Lung (tissue), 12 donors: ENCODE data around the gene SSBP3. TPM values are rescaled to one million over a fixed set of nuclear protein-coding genes. Genes with fewer than 3 reads are reported as not detected.
A peak's percentile ranks its signal among the peaks of the same experiment; 100 is the strongest.

Experiments used
- ATAC-seq: fragments of 200-7000 bp; cut with Tn5 transposase; one replicate; pipeline ENCODE4 v1.9.1; 2020; ENCODE audit warnings: moderate number of reproducible peaks; ENCODE audit not compliant: insufficient read depth, low FRiP score
- DNase-seq, 3 donors: peaks; one replicate each; pipeline ENCODE4 v3.0.0-alpha.2; 2013 to 2017
- H3K27ac ChIP-seq, 2 donors: one replicate each; pipeline ENCODE4 v1.5.1; 2013; ENCODE audit warnings: mild to moderate bottlenecking in 2 of 2, moderate library complexity in 2 of 2, control low read depth in 1 of 2, inconsistent platforms in 1 of 2, low read depth in 1 of 2, low read length in 1 of 2
- H3K27me3 ChIP-seq, 3 donors: one replicate each; pipeline ENCODE4 v1.5.1; 2013; ENCODE audit warnings: low read length in 2 of 3; ENCODE audit not compliant: control insufficient read depth in 3 of 3, insufficient read depth in 3 of 3
- H3K36me3 ChIP-seq, 4 donors: one replicate each; pipeline ENCODE4 v1.5.1; 2013; ENCODE audit warnings: low read length in 4 of 4, mild to moderate bottlenecking in 1 of 4, moderate library complexity in 1 of 4; ENCODE audit not compliant: control insufficient read depth in 4 of 4, insufficient read depth in 4 of 4
- H3K4me1 ChIP-seq, 5 donors: one replicate each; pipeline ENCODE4 v1.5.1; 2013; ENCODE audit warnings: low read length in 5 of 5, mild to moderate bottlenecking in 2 of 5, moderate library complexity in 1 of 5; ENCODE audit not compliant: control insufficient read depth in 5 of 5, insufficient read depth in 5 of 5
- H3K4me3 ChIP-seq: one replicate; pipeline ENCODE4 v1.5.1; 2013; ENCODE audit warnings: mild to moderate bottlenecking, control low read depth, moderate library complexity
- H3K9ac ChIP-seq, 2 donors: one replicate each; pipeline ENCODE4 v1.5.1; 2013; ENCODE audit warnings: low read length in 2 of 2, control low read depth in 1 of 2; ENCODE audit not compliant: insufficient read depth in 1 of 2
- H3K9me3 ChIP-seq, 4 donors: one replicate each; pipeline ENCODE4 v1.5.1; 2013; ENCODE audit warnings: low read length in 3 of 4, mild to moderate bottlenecking in 1 of 4, moderate library complexity in 1 of 4; ENCODE audit not compliant: control insufficient read depth in 4 of 4, insufficient read depth in 3 of 4
- CTCF ChIP-seq: IDR thresholded peaks from 2 replicates; pipeline ENCODE4 v1.5.1; 2012; ENCODE audit warnings: mild to moderate bottlenecking; ENCODE audit errors: control extremely low read depth, extremely low read depth
- WGBS, 2 donors: extraction: QIAGEN DNeasy Blood & Tissue Kit; methylation state at CpG; one replicate each; pipeline ENCODE4 v1.1.7; 2013; 5-methylcytosine and 5-hydroxymethylcytosine counted together
- polyA plus RNA-seq, 2 donors: library from polyadenylated mRNA; stranded (reverse); fragments of 200-250 nt; gene quantifications; one replicate each; pipeline ENCODE4 v1.2.1, GENCODE V29; 2013
- total RNA-seq, 2 donors: library from RNA; depleted of rRNA in 1 of 2; stranded (reverse); fragments of >200 nt in 1 of 2; gene quantifications; one replicate each; pipeline ENCODE4 v1.2.1, GENCODE V29; 2014 to 2021
- donor health status: control.
- donor health status: control.
- donor health status: Bipolar disorder and iron deficiency.
- donor health status: healthy.
- donor health status: DM: yes; HTN: yes; CAD: no.

Gene SSBP3
- total and polyA plus RNA-seq, 4 donors = 15.9 to 47.8 (median 34.8) TPM

- Histone ChIP-seq H3K9ac (no peak overlapping the region), H3K27me3 (no peaks in the 10 kb centered on the region), H3K4me3 (no peak overlapping the region), H3K36me3 (peaks cover 0 to 7% (median 1%) of the 10 kb centered on the region in 4 donors), H3K9me3 (no peaks in the 10 kb centered on the region), H3K4me1 (peaks cover 12 to 75% (median 27%) of the 10 kb centered on the region in 5 donors), H3K27ac (no peak overlapping the region)
- TF ChIP-seq CTCF = no peak
- 72 to 89% methylated on average over 14 of the region's 14 CpGs for WGBS, 2 donors
- ATAC-seq (no peak), DNase-seq (peak in 2 of 3 donors; percentile 40 to 66)
Measured at GRCh38 chr1:54358503-54359168, 47.6 kb downstream of the SSBP3 start.

- Histone ChIP-seq H3K4me3 (no peak overlapping the region), H3K9ac (no peak overlapping the region), H3K9me3 (no peaks in the 10 kb centered on the region), H3K27ac (no peak overlapping the region), H3K36me3 (peaks cover 0 to 7% (median 1%) of the 10 kb centered on the region in 4 donors), H3K27me3 (no peaks in the 10 kb centered on the region), H3K4me1 (peaks cover 12 to 78% (median 27%) of the 10 kb centered on the region in 5 donors)
- no peak for ATAC-seq
- DNase-seq = no peak
- TF ChIP-seq CTCF = no peak
- WGBS, 2 donors = 62 to 64% methylated on average over 5 of the region's 5 CpGs
Measured at GRCh38 chr1:54357967-54358366, 48.2 kb downstream of the SSBP3 start.

GRCh38 chr1:54356680-54357147 lies 49.5 kb downstream of the SSBP3 start:
- DNase-seq (no peak), ATAC-seq (no peak)
- no peaks in the 10 kb centered on the region for H3K27me3 ChIP-seq
- H3K9ac ChIP-seq = no peak overlapping the region
- H3K27ac ChIP-seq = no peak overlapping the region
- no peak for TF ChIP-seq CTCF
- H3K4me3 ChIP-seq = no peak overlapping the region
- WGBS, 2 donors = 26 to 43% methylated on average over 9 of the region's 9 CpGs
- H3K9me3 ChIP-seq = no peaks in the 10 kb centered on the region
- H3K36me3 ChIP-seq = peaks cover 0 to 7% (median 1%) of the 10 kb centered on the region in 4 donors
- peaks cover 14 to 77% (median 27%) of the 10 kb centered on the region in 5 donors for H3K4me1 ChIP-seq
